DOHH2 (cell line): ENCODE results near the gene WDR59.
A peak's percentile ranks its signal among the peaks of the same experiment; 100 is the strongest.

Experiments
- H3F3A ChIP-seq: fragments of 200-600 bp; sonication (generic), shearing (Covaris generic); 2 replicates; pipeline ENCODE4 v1.6.0; 2016; ENCODE audit warnings: antibody characterized with exemption, mild to moderate bottlenecking; ENCODE audit not compliant: control insufficient read depth, insufficient read depth
- H3K27ac ChIP-seq: fragments of 200-600 bp; sonication (generic); 2 replicates; pipeline ENCODE4 v1.5.1; 2014; ENCODE audit warnings: low read depth, mild to moderate bottlenecking, low read length, moderate library complexity
- H3K27me3 ChIP-seq: fragments of 200-600 bp; sonication (generic); 2 replicates; pipeline ENCODE4 v1.6.1; 2014; ENCODE audit warnings: mild to moderate bottlenecking, low read length, mixed read lengths; ENCODE audit not compliant: control insufficient read depth
- H3K36me3 ChIP-seq: fragments of 200-600 bp; sonication (generic); 2 replicates; pipeline ENCODE4 v1.6.1; 2014; ENCODE audit warnings: mild to moderate bottlenecking, low read length, moderate library complexity, mixed read lengths; ENCODE audit not compliant: control insufficient read depth
- H3K4me1 ChIP-seq: fragments of 200-600 bp; sonication (generic); 2 replicates; pipeline ENCODE4 v1.6.1; 2014; ENCODE audit warnings: mild to moderate bottlenecking, low read length, mixed read lengths; ENCODE audit not compliant: control insufficient read depth
- H3K4me2 ChIP-seq: fragments of 200-600 bp; sonication (generic); 2 replicates; pipeline ENCODE4 v1.6.0; 2014; ENCODE audit warnings: mild to moderate bottlenecking, low read length, moderate library complexity
- H3K4me3 ChIP-seq: fragments of 200-600 bp; sonication (generic); 2 replicates; pipeline ENCODE4 v1.5.1; 2014; ENCODE audit warnings: mild to moderate bottlenecking, low read length, mixed read lengths
- H3K79me2 ChIP-seq: fragments of 200-600 bp; sonication (generic); 2 replicates; pipeline ENCODE4 v1.6.1; 2014; ENCODE audit warnings: mild to moderate bottlenecking, low read length, mixed read lengths; ENCODE audit not compliant: control insufficient read depth
- H3K9me2 ChIP-seq: fragments of 200-600 bp; sonication (generic); replicated peaks from 2 replicates; pipeline ENCODE4 v1.6.1; 2014; ENCODE audit warnings: mild to moderate bottlenecking, low read length, mixed read lengths; ENCODE audit not compliant: control insufficient read depth
- H3K9me3 ChIP-seq: fragments of 200-600 bp; sonication (generic); 2 replicates; pipeline ENCODE4 v1.6.1; 2014; ENCODE audit warnings: antibody characterized with exemption, low read length, mixed read lengths; ENCODE audit not compliant: control insufficient read depth, insufficient read depth
- H4K20me1 ChIP-seq: fragments of 200-600 bp; sonication (generic); 2 replicates; pipeline ENCODE4 v1.6.0; 2014; ENCODE audit warnings: low read depth, mild to moderate bottlenecking, antibody characterized with exemption, low read length, moderate library complexity; ENCODE audit not compliant: control insufficient read depth, insufficient read depth
- EZH2phosphoT487 ChIP-seq: fragments of 200-600 bp; sonication (generic); IDR thresholded peaks from 2 replicates; pipeline ENCODE4 v1.6.1; 2017; ENCODE audit warnings: borderline replicate concordance, mild to moderate bottlenecking, antibody characterized with exemption, low read length, moderate library complexity, mixed read lengths
- TF ChIP-seq, protein P1 (sequence below): fragments of 200-600 bp; sonication (generic); IDR thresholded peaks from one replicate; pipeline ENCODE4 v1.5.1; 2014; ENCODE audit warnings: antibody characterized with exemption, mild to moderate bottlenecking, low read depth, low read length; ENCODE audit not compliant: poor library complexity, severe bottlenecking

WDR59 gene

DNA sequence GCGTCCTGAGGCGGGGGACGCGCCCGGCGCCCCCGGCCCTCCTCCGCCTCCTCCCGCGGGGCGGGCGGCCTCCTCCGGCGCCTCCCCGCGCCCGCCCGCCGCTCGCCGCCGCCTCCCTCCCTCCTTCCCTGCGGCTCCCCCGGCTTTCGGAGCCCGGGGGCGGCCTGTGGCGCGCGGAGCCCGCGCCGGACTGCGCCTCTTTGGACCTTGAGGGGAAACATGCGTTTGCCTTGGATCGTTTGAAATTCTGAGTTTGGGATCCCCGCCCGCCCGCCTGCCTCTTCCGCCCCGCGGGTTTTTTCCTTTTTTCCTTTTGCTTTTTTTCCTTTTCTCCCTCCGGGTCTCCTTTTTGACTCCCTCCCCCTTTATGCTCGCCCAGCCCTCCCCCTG, 14.3 kb upstream of the WDR59 start:
- no peaks in the 10 kb centered on the region for H3F3A ChIP-seq
- peaks cover 42% of the 10 kb centered on the region for H3K4me1 ChIP-seq
- peaks cover 32% of the 10 kb centered on the region for H3K79me2 ChIP-seq
- H3K9me2 ChIP-seq = no peaks in the 10 kb centered on the region
- peaks cover 31% of the 10 kb centered on the region for H3K27me3 ChIP-seq
- no peaks in the 10 kb centered on the region for H3K9me3 ChIP-seq
- no peak overlapping the region for H3K27ac ChIP-seq
- 0 out of 2 replicates have a peak, but pooled peaks cover 4% of the 10 kb centered on the region for H4K20me1 ChIP-seq
- H3K4me2 ChIP-seq = peak overlapping the region; percentile 88
- H3K4me3 ChIP-seq = peak overlapping the region; percentile 80
- no peaks in the 10 kb centered on the region for H3K36me3 ChIP-seq
- TF ChIP-seq, protein P1, sequence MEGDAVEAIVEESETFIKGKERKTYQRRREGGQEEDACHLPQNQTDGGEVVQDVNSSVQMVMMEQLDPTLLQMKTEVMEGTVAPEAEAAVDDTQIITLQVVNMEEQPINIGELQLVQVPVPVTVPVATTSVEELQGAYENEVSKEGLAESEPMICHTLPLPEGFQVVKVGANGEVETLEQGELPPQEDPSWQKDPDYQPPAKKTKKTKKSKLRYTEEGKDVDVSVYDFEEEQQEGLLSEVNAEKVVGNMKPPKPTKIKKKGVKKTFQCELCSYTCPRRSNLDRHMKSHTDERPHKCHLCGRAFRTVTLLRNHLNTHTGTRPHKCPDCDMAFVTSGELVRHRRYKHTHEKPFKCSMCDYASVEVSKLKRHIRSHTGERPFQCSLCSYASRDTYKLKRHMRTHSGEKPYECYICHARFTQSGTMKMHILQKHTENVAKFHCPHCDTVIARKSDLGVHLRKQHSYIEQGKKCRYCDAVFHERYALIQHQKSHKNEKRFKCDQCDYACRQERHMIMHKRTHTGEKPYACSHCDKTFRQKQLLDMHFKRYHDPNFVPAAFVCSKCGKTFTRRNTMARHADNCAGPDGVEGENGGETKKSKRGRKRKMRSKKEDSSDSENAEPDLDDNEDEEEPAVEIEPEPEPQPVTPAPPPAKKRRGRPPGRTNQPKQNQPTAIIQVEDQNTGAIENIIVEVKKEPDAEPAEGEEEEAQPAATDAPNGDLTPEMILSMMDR = no peak
- TF ChIP-seq EZH2phosphoT487 = no peak

DNA sequence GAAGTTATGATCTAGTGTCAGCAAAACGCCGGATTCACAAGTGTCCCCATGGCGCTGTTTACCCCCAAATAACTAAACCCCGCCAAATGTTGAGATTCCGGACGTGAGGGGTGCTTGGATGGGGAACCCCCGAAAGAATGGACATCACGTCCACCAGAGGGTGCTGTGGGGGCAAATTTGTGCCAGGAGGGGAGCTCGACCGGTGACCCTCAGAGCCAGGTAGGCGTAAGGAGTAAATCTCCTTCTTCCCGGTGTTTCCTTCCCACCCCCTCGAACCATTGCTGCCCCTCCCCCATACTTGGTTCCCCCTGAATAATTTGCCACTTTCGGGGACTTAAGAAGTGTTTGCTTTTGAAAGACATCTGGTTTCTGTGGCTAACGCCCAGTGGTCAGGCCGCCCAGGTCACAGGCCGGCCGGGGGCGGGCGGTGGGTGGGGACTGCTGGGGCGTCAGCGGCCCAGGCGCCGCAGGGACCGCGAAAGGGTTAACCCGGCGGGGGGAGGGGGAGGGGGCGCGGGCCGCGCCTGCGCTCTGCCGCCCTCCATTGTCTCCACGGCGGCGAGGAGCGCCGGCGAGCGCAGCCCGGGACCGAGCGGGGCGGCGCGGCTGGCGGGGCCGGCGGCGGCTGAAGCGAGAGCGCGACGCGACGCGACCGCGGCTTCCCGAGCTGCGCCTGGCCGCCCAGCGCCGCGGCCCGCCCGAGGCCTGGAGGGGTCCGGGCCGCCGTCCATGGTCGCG, 13.7 kb upstream of the WDR59 start, which contains the start of gene ZNRF1:
Gene ZNRF1 (plus strand): TSS at position 544 of the 738 bp plus-strand sequence. CDS start 648 bp downstream, outside the sequence.
- Histone ChIP-seq H3K9me2 (no peaks in the 10 kb centered on the region), H3K4me1 (peaks cover 42% of the 10 kb centered on the region), H3K36me3 (no peaks in the 10 kb centered on the region), H4K20me1 (0 out of 2 replicates have a peak, but pooled peaks cover 4% of the 10 kb centered on the region), H3F3A (no peaks in the 10 kb centered on the region), H3K9me3 (no peaks in the 10 kb centered on the region), H3K4me3 (peak within 1 kb of the TSS; percentile 92), H3K27me3 (peaks cover 31% of the 10 kb centered on the region), H3K79me2 (peaks cover 30% of the 10 kb centered on the region), H3K4me2 (peak within 1 kb of the TSS; percentile 99), H3K27ac (no peak within 1 kb of the TSS)
- TF ChIP-seq, protein P1 = peak; percentile 82
- TF ChIP-seq EZH2phosphoT487 = no peak

DNA sequence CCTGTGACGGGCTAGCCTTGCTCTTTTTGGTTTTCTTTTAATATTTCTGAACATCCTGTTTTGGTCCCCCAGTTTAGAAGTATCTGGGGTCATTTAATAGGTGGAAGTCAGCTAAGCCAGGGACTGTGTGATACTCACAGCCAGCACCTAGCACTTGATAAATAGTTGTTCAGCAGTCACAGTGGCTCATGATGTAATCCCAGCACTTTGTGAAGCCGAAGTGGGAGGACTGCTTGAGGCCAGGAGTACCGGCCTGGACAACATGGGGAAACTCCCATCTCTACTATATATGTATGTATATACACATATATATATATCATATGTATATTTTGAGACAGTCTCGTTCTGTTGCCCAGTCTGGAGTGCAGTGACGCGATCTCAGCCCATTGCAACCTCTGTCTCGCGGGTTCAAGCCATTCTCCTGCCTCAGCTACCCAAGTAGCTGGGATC, 12.1 kb upstream of the WDR59 start:
- no peaks in the 10 kb centered on the region for H3K9me3 ChIP-seq
- peaks cover 18% of the 10 kb centered on the region for H3K79me2 ChIP-seq
- H3K27ac ChIP-seq = no peak overlapping the region
- no peaks in the 10 kb centered on the region for H3K9me2 ChIP-seq
- H3K27me3 ChIP-seq = peaks cover 30% of the 10 kb centered on the region
- TF ChIP-seq, protein P1 = no peak
- no peak for TF ChIP-seq EZH2phosphoT487
- no peaks in the 10 kb centered on the region for H3K36me3 ChIP-seq
- 0 out of 2 replicates have a peak, but pooled peaks cover 4% of the 10 kb centered on the region for H4K20me1 ChIP-seq
- peaks cover 36% of the 10 kb centered on the region for H3K4me1 ChIP-seq
- no peak overlapping the region for H3K4me3 ChIP-seq
- no peaks in the 10 kb centered on the region for H3F3A ChIP-seq
- no peak overlapping the region for H3K4me2 ChIP-seq
